Hepatocyte (in vitro differentiated cells): ENCODE results near the gene RHOXF2. TPM values are rescaled to one million over a fixed set of nuclear protein-coding genes. Genes with fewer than 3 reads are reported as not detected.
"Not testable (repeated sequence)": the region's sequence is repeated elsewhere in the genome, so short reads cannot be mapped to it uniquely, and the experiment has no call there.

ENCODE experiments used
- DNase-seq: peaks from one replicate; pipeline ENCODE4 v3.0.0-alpha.2; 2016; ENCODE audit warnings: low spot score
- H2AFZ ChIP-seq: fragments of 200-600 bp; sonication (generic); 2 replicates; pipeline ENCODE4 v1.6.0; 2016; ENCODE audit warnings: antibody characterized with exemption, mild to moderate bottlenecking
- H3K27ac ChIP-seq: fragments of 200-600 bp; sonication (generic); 2 replicates; pipeline ENCODE4 v1.5.1; 2016; ENCODE audit warnings: mild to moderate bottlenecking
- H3K27me3 ChIP-seq: fragments of 200-600 bp; sonication (generic); 2 replicates; pipeline ENCODE4 v1.6.1; 2016
- H3K36me3 ChIP-seq: fragments of 200-600 bp; sonication (generic); replicated peaks from 2 replicates; pipeline ENCODE4 v1.5.1; 2016; ENCODE audit warnings: low read depth; ENCODE audit not compliant: insufficient read depth
- H3K4me1 ChIP-seq: fragments of 200-600 bp; sonication (generic); 2 replicates; pipeline ENCODE4 v1.5.1; 2016; ENCODE audit warnings: mild to moderate bottlenecking, moderate library complexity; ENCODE audit not compliant: insufficient read depth
- H3K4me2 ChIP-seq: fragments of 200-600 bp; sonication (generic); 2 replicates; pipeline ENCODE4 v1.6.0; 2016
- H3K4me3 ChIP-seq: fragments of 200-600 bp; sonication (generic); 2 replicates; pipeline ENCODE4 v1.5.1; 2016; ENCODE audit warnings: mild to moderate bottlenecking
- H3K79me2 ChIP-seq: fragments of 200-600 bp; sonication (generic); 2 replicates; pipeline ENCODE4 v1.6.0; 2017; ENCODE audit warnings: mild to moderate bottlenecking
- H3K9me2 ChIP-seq: fragments of 200-600 bp; sonication (generic); replicated peaks from 2 replicates; pipeline ENCODE4 v1.6.0; 2017; ENCODE audit warnings: mild to moderate bottlenecking; ENCODE audit not compliant: insufficient read depth
- H3K9me3 ChIP-seq: fragments of 200-600 bp; sonication (generic); 2 replicates; pipeline ENCODE4 v1.5.1; 2016; ENCODE audit warnings: low read depth, mild to moderate bottlenecking
- H4K20me1 ChIP-seq: fragments of 200-600 bp; sonication (generic); 2 replicates; pipeline ENCODE4 v1.6.0; 2016; ENCODE audit warnings: mild to moderate bottlenecking; ENCODE audit not compliant: insufficient read depth, poor library complexity, severe bottlenecking
- EZH2 ChIP-seq: fragments of 200-600 bp; sonication (generic); IDR thresholded peaks from 2 replicates; pipeline ENCODE4 v1.6.1; 2016; ENCODE audit warnings: antibody characterized with exemption, mild to moderate bottlenecking, borderline replicate concordance
- EZH2phosphoT487 ChIP-seq: fragments of 200-600 bp; sonication (generic); IDR thresholded peaks from one replicate; pipeline ENCODE4 v1.6.1; 2018; ENCODE audit warnings: antibody characterized with exemption, mild to moderate bottlenecking, low read depth, moderate library complexity; ENCODE audit not compliant: unreplicated experiment, severe bottlenecking
- WGBS: methylation state at CpG from one replicate; pipeline ENCODE4 v1.1.6; 2016; ENCODE audit warnings: low lambda C conversion rate; ENCODE audit errors: missing lambda C conversion rate; 5-methylcytosine and 5-hydroxymethylcytosine counted together
- polyA plus RNA-seq: library from polyadenylated mRNA; unstranded; fragments of >200 nt; fragmentation: Nextera tagmentation; extraction: Ambion mirVana; gene quantifications from 2 replicates; pipeline ENCODE4 v1.2.1, GENCODE V29; 2016
- total RNA-seq: library from RNA; depleted of rRNA; stranded (reverse); fragments of >200 nt; gene quantifications from 2 replicates; pipeline ENCODE4 v1.2.3, GENCODE V29; 2014
- TF ChIP-seq, protein P1 (sequence below): fragments of 200-600 bp; sonication (generic); IDR thresholded peaks from 2 replicates; pipeline ENCODE4 v1.5.1; 2016; ENCODE audit warnings: antibody characterized with exemption, mild to moderate bottlenecking; ENCODE audit not compliant: poor library complexity

Gene RHOXF2, protein sequence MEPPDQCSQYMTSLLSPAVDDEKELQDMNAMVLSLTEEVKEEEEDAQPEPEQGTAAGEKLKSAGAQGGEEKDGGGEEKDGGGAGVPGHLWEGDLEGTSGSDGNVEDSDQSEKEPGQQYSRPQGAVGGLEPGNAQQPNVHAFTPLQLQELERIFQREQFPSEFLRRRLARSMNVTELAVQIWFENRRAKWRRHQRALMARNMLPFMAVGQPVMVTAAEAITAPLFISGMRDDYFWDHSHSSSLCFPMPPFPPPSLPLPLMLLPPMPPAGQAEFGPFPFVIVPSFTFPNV
- total RNA-seq (not detected in 2 replicates), polyA plus RNA-seq (0.17 TPM in 1 of 2 replicates, not detected in the other)

DNA sequence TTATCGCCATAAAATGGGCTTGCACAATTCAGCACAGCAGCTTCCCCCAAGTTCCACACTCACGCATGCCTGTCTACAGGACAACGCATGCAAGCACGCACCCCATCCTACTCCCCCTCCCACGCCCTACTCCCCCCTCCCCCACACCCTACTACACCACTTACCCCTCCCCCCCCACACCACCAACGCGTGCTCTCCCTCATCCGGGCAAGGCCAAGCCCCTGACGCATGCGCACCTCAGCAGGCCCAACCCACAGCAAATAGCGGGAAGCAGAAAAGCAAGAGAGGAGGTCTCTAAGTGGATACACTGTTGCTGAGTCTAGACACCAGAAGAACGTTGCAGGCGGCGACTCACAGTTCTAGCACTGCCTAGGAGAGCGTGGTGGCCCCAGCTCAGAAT is at the start of gene RHOXF2:
Gene RHOXF2 (plus strand): TSS at position 301 of the 400 bp plus-strand sequence. CDS start 138 bp downstream, outside the sequence.
- H3K36me3 ChIP-seq, DNase-seq, H3K4me3 ChIP-seq, H4K20me1 ChIP-seq, H3K9me3 ChIP-seq, H3K9me2 ChIP-seq, H3K27me3 ChIP-seq, H3K4me2 ChIP-seq, H2AFZ ChIP-seq, H3K79me2 ChIP-seq, H3K27ac ChIP-seq, H3K4me1 ChIP-seq: not testable (repeated sequence)
- WGBS: no CpG with 5 or more reads among the region's 15 CpGs

DNA sequence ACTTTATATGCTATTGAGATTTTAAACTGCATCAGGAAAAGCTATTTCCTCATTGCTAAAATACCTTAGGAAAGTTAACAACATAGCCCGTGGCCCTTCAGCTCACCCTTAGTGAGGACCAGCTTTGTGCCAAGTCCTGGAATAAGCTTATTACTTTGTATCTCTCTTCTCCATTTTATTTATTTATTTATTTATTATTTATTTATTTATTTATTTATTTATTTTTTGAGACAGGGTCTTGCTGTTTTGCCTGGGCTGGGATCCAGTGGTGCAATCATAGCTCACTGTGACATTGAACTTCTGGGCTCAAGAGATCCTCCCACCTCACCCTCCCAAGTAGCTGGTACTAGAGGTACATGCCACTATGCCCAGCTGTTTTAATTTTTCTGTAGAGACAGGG is 49.0 kb upstream of the RHOXF2 start:
- no peak for DNase-seq
- H3K4me2 ChIP-seq: no peak overlapping the region
- H4K20me1 ChIP-seq: no peaks in the 10 kb centered on the region
- no peak overlapping the region for H3K4me3 ChIP-seq
- no peaks in the 10 kb centered on the region for H3K79me2 ChIP-seq
- H3K36me3 ChIP-seq: no peaks in the 10 kb centered on the region
- TF ChIP-seq, protein P1, sequence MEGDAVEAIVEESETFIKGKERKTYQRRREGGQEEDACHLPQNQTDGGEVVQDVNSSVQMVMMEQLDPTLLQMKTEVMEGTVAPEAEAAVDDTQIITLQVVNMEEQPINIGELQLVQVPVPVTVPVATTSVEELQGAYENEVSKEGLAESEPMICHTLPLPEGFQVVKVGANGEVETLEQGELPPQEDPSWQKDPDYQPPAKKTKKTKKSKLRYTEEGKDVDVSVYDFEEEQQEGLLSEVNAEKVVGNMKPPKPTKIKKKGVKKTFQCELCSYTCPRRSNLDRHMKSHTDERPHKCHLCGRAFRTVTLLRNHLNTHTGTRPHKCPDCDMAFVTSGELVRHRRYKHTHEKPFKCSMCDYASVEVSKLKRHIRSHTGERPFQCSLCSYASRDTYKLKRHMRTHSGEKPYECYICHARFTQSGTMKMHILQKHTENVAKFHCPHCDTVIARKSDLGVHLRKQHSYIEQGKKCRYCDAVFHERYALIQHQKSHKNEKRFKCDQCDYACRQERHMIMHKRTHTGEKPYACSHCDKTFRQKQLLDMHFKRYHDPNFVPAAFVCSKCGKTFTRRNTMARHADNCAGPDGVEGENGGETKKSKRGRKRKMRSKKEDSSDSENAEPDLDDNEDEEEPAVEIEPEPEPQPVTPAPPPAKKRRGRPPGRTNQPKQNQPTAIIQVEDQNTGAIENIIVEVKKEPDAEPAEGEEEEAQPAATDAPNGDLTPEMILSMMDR: no peak
- TF ChIP-seq EZH2phosphoT487 (no peak), EZH2 (no peak)
- H3K27me3 ChIP-seq: no peaks in the 10 kb centered on the region
- H3K4me1 ChIP-seq: no peaks in the 10 kb centered on the region
- no peaks in the 10 kb centered on the region for H3K9me2 ChIP-seq
- no peak overlapping the region for H2AFZ ChIP-seq
- WGBS: 83% methylated on average over 1 of the region's 1 CpG
- no peak overlapping the region for H3K27ac ChIP-seq
- no peaks in the 10 kb centered on the region for H3K9me3 ChIP-seq

DNA sequence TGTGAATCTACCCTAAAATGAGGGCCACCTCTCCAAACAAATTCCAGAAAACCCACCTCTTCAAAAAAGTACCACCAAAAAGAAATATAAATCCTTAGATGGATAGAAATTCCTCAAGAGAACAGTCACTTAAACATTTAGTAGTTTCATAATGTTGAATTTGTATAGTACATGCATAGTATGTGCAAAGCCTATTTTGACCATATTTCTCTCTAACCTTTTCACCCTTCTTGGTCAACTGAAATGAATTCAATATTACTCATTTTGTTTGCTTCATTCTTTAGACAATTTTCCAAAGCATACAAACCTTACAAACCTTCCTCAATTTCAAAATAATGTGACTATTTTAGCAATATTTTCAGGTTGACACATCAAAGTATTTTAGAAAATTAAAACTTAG is 46.8 kb upstream of the RHOXF2 start:
- Histone ChIP-seq H3K4me1 (no peaks in the 10 kb centered on the region), H3K4me2 (no peak overlapping the region), H2AFZ (no peak overlapping the region), H3K9me3 (no peaks in the 10 kb centered on the region), H3K9me2 (no peaks in the 10 kb centered on the region), H3K79me2 (no peaks in the 10 kb centered on the region), H3K4me3 (no peak overlapping the region), H4K20me1 (no peaks in the 10 kb centered on the region), H3K27me3 (no peaks in the 10 kb centered on the region), H3K27ac (no peak overlapping the region), H3K36me3 (no peaks in the 10 kb centered on the region)
- no peak for DNase-seq
- TF ChIP-seq EZH2phosphoT487: no peak
- TF ChIP-seq, protein P1: no peak
- no peak for TF ChIP-seq EZH2

DNA sequence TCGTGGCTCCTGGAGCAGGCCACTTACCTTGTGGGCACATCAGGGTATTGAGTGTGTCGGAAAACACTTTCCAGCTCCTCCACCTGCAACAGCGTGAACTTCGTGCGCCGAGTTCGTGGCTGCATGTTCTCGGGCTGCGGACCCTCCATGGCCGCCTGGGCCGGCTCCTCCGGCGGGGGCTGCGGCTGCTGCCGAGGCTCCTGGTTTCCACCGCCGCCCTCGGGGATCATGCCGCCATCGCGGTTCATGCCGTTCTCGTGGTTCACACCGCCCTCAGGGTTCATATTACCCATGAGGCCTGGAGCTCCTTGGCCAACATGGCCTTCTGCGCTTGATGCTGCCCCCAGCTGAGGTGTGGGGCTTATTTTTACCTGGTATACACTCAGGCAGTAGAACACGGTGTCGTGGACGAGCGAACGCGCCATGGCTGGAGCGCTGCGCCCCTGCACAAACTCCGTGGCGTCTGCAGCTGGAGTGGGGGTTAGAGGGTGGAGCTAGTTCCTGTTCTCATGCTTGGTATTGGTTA is 42.9 kb upstream of the RHOXF2 start, which contains the start of gene RHOXF1:
Gene RHOXF1 (minus strand): TSS at position 476 of the 526 bp plus-strand sequence. CDS start 51 bp downstream, at position 425.
- Histone ChIP-seq H3K4me2 (no peak within 1 kb of the TSS), H2AFZ (no peak within 1 kb of the TSS), H3K9me3 (no peaks in the 10 kb centered on the region), H3K36me3 (no peaks in the 10 kb centered on the region), H4K20me1 (no peaks in the 10 kb centered on the region), H3K4me1 (no peaks in the 10 kb centered on the region), H3K27ac (no peak within 1 kb of the TSS), H3K4me3 (no peak within 1 kb of the TSS), H3K79me2 (no peaks in the 10 kb centered on the region), H3K27me3 (no peaks in the 10 kb centered on the region), H3K9me2 (no peaks in the 10 kb centered on the region)
- TF ChIP-seq EZH2phosphoT487 (no peak), EZH2 (no peak)
- TF ChIP-seq, protein P1: no peak
- WGBS: 98% methylated on average over 33 of the region's 35 CpGs
- no peak for DNase-seq
